ENCODE measurements around the gene ADSL. TPM values are rescaled to one million over a fixed set of nuclear protein-coding genes. Genes with fewer than 3 reads are reported as not detected.
A peak's percentile ranks its signal among the peaks of the same experiment; 100 is the strongest.

Gene ADSL
- total RNA-seq, 1 donor from 2014 or later: 74.1 TPM

DNA sequence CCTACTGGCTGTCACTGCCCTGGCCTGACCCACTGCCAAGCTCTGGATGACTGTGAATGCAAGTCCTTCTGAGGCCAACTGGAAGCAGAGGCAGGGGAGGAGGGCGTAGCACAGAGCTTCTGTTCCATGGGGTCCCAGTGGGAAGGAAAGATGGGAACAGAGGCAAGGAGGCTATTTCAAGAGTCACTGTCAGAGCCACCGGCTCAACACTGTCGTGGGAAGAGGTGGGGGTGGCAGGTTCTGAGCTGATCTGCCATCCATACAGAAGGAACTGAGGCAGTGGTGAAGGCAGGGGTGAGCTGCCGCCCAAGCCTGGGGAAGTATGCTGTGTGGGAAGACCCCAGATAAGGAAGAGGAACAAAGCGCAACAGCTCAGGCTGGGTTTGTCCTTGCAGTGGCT is 78.8 kb downstream of the ADSL start:
- Mint-ChIP-seq H3K4me1 (ENCODE audit: unreplicated experiment) (no peaks in the 10 kb centered on the region), H3K27ac (ENCODE audit: unreplicated experiment) (no peak overlapping the region), H3K27me3 (ENCODE audit: unreplicated experiment) (no peaks in the 10 kb centered on the region), H3K9me3 (ENCODE audit: unreplicated experiment) (no peaks in the 10 kb centered on the region), H3K4me3 (ENCODE audit: unreplicated experiment) (no peak overlapping the region), H3K36me3 (ENCODE audit: unreplicated experiment) (peaks cover 48% of the 10 kb centered on the region)
- no peak for TF ChIP-seq CTCF (IDR thresholded peaks at IDR 0.05)
- no peak for DNase-seq (ENCODE audit: extremely low spot score, unreplicated experiment)

GRCh38 chr22:40426594-40427333 is 80.5 kb downstream of the ADSL start:
- DNase-seq (ENCODE audit: extremely low spot score, unreplicated experiment): no peak
- TF ChIP-seq CTCF (IDR thresholded peaks at IDR 0.05): no peak
- no peaks in the 10 kb centered on the region for H3K9me3 Mint-ChIP-seq (ENCODE audit: unreplicated experiment)
- H3K36me3 Mint-ChIP-seq (ENCODE audit: unreplicated experiment): peaks cover 51% of the 10 kb centered on the region
- no peaks in the 10 kb centered on the region for H3K4me1 Mint-ChIP-seq (ENCODE audit: unreplicated experiment)
- no peak overlapping the region for H3K27ac Mint-ChIP-seq (ENCODE audit: unreplicated experiment)
- H3K4me3 Mint-ChIP-seq (ENCODE audit: unreplicated experiment): no peak overlapping the region
- H3K27me3 Mint-ChIP-seq (ENCODE audit: unreplicated experiment): no peaks in the 10 kb centered on the region

GRCh38 chr22:40428796-40429195 is 82.5 kb downstream of the ADSL start:
- no peak for TF ChIP-seq CTCF (IDR thresholded peaks at IDR 0.05)
- Mint-ChIP-seq H3K9me3 (ENCODE audit: unreplicated experiment) (no peaks in the 10 kb centered on the region), H3K4me1 (ENCODE audit: unreplicated experiment) (peaks cover under 1% of the 10 kb centered on the region), H3K27ac (ENCODE audit: unreplicated experiment) (peak overlapping the region; percentile 18), H3K36me3 (ENCODE audit: unreplicated experiment) (peaks cover 36% of the 10 kb centered on the region), H3K4me3 (ENCODE audit: unreplicated experiment) (no peak overlapping the region), H3K27me3 (ENCODE audit: unreplicated experiment) (no peaks in the 10 kb centered on the region)
- DNase-seq (ENCODE audit: extremely low spot score, unreplicated experiment): no peak

DNA sequence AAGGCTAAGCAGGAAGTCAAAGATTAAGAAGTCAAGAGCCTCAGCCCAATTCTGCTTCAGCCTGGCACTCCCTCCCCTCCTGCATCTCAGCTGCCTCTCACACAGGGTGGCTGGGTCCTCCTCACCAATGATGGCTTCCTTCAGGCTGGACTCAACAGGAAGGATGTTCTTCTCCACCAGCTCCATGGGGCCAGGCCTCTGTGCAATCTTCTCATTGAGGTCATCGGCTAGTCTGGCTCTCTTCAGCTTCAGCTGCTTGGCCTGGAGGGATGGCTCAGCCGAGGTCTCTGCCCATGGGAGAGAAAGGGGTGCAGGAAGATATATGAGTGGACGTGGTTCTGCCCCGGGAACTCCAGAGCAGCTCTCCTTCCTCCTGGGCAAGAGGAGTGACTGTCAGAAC is 83.2 kb downstream of the ADSL start:
- no peaks in the 10 kb centered on the region for H3K27me3 Mint-ChIP-seq (ENCODE audit: unreplicated experiment)
- H3K36me3 Mint-ChIP-seq (ENCODE audit: unreplicated experiment): peaks cover 39% of the 10 kb centered on the region
- TF ChIP-seq CTCF (IDR thresholded peaks at IDR 0.05): no peak
- H3K9me3 Mint-ChIP-seq (ENCODE audit: unreplicated experiment): no peaks in the 10 kb centered on the region
- H3K4me3 Mint-ChIP-seq (ENCODE audit: unreplicated experiment): no peak overlapping the region
- no peak for DNase-seq (ENCODE audit: extremely low spot score, unreplicated experiment)
- no peak overlapping the region for H3K27ac Mint-ChIP-seq (ENCODE audit: unreplicated experiment)
- peaks cover 6% of the 10 kb centered on the region for H3K4me1 Mint-ChIP-seq (ENCODE audit: unreplicated experiment)

GRCh38 chr22:40430991-40431390 is 84.7 kb downstream of the ADSL start:
- Mint-ChIP-seq H3K27me3 (ENCODE audit: unreplicated experiment) (no peaks in the 10 kb centered on the region), H3K9me3 (ENCODE audit: unreplicated experiment) (no peaks in the 10 kb centered on the region), H3K4me1 (ENCODE audit: unreplicated experiment) (peaks cover 6% of the 10 kb centered on the region), H3K36me3 (ENCODE audit: unreplicated experiment) (peaks cover 33% of the 10 kb centered on the region), H3K27ac (ENCODE audit: unreplicated experiment) (no peak overlapping the region), H3K4me3 (ENCODE audit: unreplicated experiment) (no peak overlapping the region)
- no peak for DNase-seq (ENCODE audit: extremely low spot score, unreplicated experiment)
- no peak for TF ChIP-seq CTCF (IDR thresholded peaks at IDR 0.05)
